ENCODE data around the gene RPN2.

Gene RPN2

DNA sequence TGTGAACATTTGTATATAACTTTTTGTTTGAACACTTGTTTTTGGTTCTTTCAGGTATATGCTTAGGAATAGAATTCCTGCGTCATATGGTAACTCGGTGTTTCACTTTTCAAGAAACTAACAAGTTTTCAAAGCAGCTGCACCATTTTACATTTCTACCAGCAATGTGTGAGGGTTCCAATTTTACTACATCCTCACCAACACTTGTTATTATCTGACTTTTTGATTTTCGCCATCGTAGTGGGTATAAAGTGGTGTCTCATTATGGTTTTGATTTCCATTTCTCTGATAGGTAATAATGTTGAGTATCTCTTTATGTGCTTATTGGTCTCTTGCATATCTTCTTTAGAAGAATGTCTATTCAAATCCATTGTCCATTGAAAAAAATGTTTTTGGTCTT, 39.8 kb downstream of the RPN2 start:
- DNase-seq (ENCODE audit: low read depth in 2 of 2) = no peak

DNA sequence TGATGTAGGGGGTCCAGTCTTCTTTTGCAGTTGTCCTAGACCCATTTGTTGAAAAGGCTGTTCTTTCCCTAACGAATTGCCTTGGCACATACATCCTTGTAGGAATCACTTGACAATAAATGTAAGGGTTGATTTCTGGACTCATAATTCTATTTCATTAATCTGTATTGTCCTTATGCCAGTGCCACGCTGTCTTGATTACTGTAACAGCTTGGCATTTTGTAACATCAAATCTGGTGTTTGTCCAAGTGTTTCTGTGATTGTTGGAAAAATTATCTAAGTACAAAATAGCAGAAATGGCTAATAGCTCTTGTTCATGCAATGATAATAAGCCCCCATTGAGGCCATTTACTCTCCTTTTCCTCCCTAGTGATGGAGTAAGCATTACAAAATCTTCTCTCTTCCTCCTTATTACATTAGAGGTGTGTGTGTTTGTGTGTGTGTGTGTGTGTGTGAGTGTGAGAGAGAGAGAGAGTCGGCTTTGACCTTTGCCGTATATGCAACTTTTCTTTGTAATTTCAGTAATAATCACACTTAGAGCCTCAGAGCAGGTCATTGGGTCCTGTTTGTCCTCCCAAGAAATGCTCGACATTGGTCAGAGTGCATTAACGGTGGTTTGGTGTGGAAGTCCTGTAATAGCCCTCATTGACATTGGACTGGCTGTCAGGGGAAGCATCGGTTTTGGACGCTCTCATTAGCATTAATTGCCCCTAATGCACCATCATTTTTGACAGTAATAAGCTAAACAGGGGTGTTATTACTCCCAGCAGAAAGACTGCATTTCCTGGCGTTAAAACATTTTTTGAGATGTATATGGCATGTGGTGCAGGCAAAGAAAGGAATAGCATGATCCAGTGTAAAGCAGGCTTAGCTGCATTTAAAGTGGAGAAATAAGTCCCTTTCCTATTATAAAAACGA, 40.9 kb downstream of the RPN2 start:
- DNase-seq (ENCODE audit: low read depth in 2 of 2) = no peak

- DNase-seq (ENCODE audit: low read depth in 2 of 2) = no peak
These were observed 41.6 kb downstream of the RPN2 start for GRCh38 chr20:37220731-37221130.

DNA sequence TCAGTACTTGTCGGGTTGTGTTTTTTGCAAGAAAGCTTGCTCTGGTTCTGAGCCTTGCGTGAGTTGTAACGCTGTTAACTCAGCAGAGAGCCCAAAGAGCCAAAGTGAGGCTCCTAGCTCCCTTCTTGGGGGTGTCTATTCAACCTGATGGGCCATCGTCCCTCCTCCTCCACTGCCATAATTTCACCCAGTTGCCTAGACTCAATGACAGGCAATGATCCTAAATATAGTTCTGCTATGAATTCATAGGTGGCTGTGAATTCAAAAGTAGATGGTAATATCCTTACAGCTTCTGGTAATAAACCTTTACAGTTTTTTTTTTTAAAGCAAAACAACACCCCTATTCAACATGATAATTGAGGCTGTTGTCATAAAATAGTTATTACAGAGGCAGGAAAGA, 43.0 kb downstream of the RPN2 start:
- no peak for DNase-seq (ENCODE audit: low read depth in 2 of 2)

GRCh38 chr20:37223053-37223452, 43.9 kb downstream of the RPN2 start:
- DNase-seq (ENCODE audit: low read depth in 2 of 2) = no peak

- DNase-seq (ENCODE audit: low read depth in 2 of 2) = no peak
These were observed 46.0 kb downstream of the RPN2 start for GRCh38 chr20:37225146-37225545.

DNA sequence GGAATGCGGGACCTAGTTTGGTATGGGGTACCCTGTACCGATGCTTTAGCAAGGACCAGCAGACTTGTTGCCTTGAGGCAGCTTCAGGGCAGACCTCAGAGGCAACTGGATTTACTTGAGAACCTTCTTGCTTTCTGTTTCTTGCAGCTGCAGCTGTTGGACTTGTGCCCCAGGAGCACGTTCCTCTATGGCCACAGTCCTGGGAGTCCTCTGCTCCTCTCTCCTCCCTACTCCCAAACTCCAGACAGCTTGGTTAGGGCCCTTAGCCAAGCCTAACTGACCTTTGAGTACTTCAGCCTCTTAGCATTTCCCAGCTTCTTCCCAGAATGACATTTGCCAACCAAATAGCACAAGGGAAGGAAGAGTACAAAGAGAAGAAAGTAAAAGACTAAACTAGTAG, 47.8 kb downstream of the RPN2 start:
- no peak for DNase-seq (ENCODE audit: low read depth in 2 of 2)

DNA sequence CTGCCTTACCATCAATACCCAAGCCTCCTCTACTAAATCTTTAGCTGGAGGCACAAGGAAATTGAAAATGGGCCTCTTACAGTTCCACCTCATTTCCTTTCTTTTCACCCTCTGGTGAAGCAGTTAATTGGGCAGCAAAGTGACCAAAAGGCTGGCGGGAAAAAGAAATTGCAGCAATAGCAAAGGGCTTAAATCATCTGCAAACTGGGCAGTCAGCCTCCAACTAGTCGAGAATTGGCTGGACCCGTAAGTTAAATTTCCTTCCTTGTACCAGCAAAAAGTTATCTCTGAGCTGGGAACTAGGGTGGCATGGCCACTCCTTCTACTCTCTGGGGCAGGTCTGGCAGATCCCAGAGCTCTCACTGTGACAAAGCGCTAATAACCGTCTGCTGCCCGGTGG, 49.0 kb downstream of the RPN2 start:
- DNase-seq (ENCODE audit: low read depth in 2 of 2) = no peak

- no peak for DNase-seq (ENCODE audit: low read depth in 2 of 2)
These were observed 49.5 kb downstream of the RPN2 start for GRCh38 chr20:37228656-37229055.

DNA sequence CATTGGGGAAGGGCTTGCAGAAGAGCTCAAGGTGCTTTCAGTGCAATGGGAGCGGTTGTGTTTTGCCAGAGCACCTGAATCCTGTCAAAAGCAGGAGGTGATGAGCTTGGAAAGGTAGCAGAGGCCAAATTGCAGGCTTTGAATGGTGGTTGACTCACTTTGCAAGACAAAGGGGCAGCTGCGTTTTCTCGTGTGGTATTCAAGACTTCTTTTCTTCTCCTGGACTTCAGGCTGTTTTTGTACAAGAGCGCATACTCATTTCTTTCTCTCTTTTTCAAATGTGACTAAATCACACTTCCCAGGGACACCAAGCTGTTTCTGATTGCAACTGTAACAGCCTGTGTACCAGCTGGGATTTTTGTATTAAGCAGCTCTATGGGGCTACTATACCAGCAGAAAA, 50.2 kb downstream of the RPN2 start:
- no peak for DNase-seq (ENCODE audit: low read depth in 2 of 2)

GRCh38 chr20:37230200-37230599, 51.1 kb downstream of the RPN2 start:
- DNase-seq (ENCODE audit: low read depth in 2 of 2) = no peak

DNA sequence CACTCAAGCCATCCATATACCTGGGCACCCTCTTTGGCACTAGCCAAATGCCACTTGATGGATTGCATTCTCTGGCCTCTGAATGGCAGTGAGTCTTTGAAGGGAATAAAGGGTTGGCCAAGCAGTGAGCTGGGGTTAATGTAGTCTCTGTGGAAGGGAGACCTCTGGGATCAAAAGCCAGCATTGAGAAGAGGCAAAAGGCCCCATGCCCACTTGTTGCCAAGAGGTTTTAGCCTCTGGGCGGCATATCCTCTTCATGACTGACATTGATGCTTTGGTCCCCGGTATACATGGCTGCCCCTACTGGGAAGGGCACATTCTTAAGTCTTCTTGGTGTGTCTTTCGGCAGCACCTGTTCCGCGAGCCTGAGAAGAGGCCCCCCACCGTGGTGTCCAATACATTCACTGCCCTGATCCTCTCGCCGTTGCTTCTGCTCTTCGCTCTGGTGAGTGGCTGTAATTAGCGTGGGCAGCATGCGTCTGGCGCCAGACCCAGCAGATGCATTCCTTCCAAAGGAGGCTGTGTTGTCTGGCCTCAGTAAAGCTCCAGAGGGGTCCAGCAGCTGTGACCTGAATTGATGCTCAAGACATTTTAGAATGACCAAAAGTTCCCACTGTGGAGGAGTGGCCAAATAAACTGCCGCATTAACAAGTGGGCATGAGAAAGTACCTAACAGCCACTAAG, 53.0 kb downstream of the RPN2 start:
- no peak for DNase-seq (ENCODE audit: low read depth in 2 of 2)

DNA sequence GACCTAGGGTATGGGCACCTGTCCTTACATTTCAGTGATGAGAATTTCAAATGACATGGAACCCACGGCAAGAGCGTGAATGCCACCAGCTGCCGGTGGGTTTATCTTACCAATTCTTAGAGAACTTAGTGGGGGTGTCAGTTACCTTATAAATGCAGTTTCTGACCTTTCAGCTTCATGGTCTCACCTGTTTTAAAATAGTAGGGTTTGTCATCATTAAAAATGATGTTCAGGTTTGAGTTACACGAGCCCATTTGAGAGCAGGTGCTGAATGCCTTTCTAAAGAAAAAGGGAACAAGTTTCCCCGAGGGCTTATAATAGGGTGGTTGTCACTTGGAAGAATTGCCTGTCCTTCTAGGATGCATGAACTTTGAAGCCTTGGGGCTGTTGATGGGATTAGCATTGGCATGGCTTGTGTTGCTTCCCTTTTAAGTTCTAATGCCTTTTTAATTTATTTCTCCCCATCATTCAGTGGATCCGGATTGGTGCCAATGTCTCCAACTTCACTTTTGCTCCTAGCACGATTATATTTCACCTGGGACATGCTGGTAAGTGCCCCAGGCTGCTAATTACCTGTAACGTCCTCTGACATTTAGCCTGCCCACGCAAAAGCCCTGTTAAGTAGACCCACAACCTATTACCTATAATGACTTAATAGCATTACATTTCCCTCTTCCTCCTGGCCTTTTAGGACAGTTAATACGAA, 54.6 kb downstream of the RPN2 start:
- DNase-seq (ENCODE audit: low read depth in 2 of 2) = no peak

GRCh38 chr20:37234254-37234581, 55.1 kb downstream of the RPN2 start:
- DNase-seq (ENCODE audit: low read depth in 2 of 2) = no peak

DNA sequence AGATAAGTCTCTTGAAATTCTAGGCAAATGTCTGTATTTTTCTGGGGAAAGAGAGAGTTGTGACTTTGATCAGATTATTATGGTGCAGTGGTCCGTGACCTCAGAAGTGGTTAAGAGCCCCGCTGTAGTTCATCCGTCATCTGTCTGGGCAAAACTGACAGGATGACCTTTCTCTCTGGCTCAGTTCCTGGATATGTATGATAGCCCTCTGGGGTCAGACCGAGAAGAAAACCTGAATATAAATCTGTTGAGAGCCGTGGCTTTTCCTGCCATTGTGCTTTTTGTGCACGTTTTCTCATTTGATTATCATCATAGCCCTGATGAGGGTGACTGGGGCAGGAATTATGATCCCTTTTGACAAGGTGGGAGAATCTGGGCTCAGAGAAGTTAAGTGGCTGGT, 55.9 kb downstream of the RPN2 start:
- no peak for DNase-seq (ENCODE audit: low read depth in 2 of 2)

DNA sequence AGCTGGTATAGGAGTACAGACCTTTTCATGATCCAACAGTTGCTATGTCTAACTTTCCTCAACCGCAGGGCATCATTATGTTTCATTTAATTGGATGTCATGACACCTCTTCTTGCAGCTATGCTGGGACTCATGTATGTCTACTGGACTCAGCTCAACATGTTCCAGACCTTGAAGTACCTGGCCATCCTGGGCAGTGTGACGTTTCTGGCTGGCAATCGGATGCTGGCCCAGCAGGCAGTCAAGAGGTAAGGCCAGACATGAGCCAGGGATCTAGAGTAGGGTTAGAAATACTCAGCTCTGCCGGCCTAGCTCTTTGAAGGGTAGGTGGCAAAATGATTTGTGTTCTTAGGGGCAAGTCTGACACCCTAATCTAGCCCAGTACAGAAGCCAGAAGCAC, 57.3 kb downstream of the RPN2 start:
- no peak for DNase-seq (ENCODE audit: low read depth in 2 of 2)

DNA sequence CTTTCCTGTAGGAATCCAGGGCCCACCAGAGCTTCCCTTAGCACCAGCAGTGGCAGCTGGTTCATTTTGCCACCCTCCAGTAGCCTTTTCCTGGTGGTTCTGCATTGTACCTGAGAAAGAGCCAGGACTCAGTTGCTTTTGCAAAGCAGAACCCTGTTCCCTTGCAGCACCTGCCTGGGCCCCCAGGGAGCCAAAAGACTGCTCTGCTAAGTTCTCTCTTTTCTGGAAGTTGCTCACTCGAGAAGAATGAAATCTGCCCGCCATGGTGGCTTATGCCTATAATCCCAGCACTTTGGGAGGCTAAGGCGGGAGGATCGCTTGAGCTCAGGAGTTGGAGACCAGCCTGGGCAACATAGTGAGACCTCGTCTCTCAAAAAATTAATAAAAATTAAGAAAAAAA, 58.5 kb downstream of the RPN2 start:
- DNase-seq (ENCODE audit: low read depth in 2 of 2) = no peak

GRCh38 chr20:37238426-37238825, 59.3 kb downstream of the RPN2 start:
- no peak for DNase-seq (ENCODE audit: low read depth in 2 of 2)

DNA sequence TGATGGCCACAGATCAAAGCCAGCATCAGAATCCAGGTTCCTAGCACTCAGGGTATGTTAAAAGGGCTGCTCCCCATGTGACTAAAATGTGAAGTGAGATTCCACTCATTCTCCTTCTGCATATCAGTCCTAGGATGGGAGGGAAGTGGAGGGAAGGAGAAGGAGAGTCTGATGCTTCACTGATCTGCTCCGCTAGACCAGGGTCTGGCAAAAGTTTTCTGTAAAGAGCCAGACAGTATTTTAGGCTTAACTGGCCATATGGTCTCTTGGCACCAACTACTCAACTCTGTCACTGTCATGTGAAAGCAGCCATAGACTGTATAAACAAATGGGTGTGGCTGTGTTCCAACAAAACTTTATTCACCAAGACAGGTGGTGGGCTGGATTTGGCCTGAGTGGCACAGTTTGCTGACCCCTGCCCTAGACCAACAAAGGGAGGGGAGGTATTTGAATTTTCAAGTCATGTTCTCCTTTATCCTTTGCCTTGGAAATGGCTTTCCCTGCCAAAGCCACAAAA, 59.9 kb downstream of the RPN2 start:
- DNase-seq (ENCODE audit: low read depth in 2 of 2) = no peak

DNA sequence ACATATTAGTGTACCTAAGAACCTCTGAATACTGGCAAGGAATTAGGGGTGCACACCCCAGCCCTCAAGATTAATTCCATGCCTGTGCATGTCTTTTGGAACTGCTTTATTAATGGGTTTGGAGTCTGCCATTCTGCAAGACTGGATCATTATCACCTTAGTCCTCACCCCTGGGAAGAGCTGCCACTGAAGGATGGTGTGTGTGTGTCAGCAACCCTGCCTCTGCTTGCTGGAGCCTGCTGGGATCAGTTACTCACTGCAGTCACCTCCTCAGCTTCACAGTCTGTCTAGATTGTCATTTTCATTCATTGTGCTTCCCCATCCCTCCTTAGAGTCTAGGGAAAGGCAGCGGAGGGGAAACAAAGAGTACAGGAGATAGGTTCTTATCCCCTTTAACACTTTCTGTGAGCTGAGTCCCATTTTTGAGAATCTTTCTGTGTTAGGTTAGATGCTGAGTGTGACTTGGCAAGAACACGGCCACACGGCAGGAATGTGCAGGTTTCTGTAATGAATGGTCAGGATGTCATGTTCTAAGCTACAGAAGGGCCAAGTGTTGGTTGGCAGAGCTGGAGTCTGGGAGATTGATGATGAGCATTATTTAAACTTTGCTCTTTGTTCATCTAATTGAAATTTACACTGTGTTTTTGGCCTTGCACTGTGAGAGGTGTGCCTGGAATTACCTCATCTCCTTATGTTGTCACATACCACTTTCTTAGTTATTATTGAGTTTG, 61.4 kb downstream of the RPN2 start:
- DNase-seq (ENCODE audit: low read depth in 2 of 2) = no peak

- no peak for DNase-seq (ENCODE audit: low read depth in 2 of 2)
These were observed 63.4 kb downstream of the RPN2 start for GRCh38 chr20:37242503-37242902.

Measured in stimulated activated CD4-positive, alpha-beta T cell treated with anti-CD3 and anti-CD28 coated beads, Interleukin-1b, Interleukin-23, amount 100 ng/mL, for 4 hours (primary cell).